OCI-LY1 (cell line): ENCODE measurements around the gene BRSK1.

Source experiments
- EZH2 ChIP-seq: fragments of 200-600 bp; sonication (generic), shearing (Covaris generic); IDR thresholded peaks from 2 replicates; pipeline ENCODE4 v1.8.0; 2017; ENCODE audit warnings: borderline replicate concordance, mixed run types, mild to moderate bottlenecking, antibody characterized with exemption, low read length, moderate library complexity, mixed read lengths
- TF ChIP-seq, protein P1 (sequence below): fragments of 200-600 bp; sonication (generic), shearing (Covaris generic); IDR thresholded peaks from 2 replicates; pipeline ENCODE4 v1.5.1; 2017; ENCODE audit warnings: mild to moderate bottlenecking, antibody characterized with exemption, low read length, moderate library complexity, mixed read lengths

DNA sequence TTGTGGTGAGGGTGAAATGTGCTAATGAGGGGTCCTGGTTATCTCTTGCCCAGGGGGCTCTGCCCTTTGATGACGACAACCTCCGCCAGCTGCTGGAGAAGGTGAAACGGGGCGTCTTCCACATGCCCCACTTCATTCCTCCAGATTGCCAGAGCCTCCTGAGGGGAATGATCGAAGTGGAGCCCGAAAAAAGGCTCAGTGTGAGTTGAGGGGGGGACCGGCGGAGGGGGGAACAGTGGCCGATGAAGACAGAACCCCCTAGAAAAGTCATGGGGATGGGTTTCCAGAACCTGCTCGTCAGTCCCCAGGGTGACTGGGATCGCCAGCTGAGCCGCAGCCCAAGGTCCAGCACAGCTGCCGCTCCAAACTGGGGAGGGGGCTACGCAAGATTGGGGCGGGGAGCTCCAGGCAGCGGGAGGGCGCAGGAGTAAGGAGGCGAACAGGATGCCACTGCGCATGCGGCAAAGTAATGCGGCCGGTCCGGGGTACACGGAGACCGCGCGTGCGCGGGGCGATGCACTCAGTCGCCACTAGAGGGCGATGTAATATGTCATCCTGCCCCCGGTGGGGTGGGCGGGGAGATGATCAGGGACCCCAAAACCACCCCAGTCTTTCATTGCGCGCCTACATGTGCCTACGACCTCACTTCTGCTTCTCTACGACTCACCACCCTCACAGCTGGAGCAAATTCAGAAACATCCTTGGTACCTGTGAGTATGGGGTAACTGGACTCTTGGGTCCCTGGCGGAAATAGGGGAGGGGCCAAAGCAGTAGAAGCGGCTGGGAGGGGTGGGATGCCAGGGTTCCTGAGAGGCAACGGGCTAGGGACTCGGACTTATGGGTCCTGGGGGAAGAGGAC lies 17.9 kb downstream of the BRSK1 start:
- TF ChIP-seq, protein P1, sequence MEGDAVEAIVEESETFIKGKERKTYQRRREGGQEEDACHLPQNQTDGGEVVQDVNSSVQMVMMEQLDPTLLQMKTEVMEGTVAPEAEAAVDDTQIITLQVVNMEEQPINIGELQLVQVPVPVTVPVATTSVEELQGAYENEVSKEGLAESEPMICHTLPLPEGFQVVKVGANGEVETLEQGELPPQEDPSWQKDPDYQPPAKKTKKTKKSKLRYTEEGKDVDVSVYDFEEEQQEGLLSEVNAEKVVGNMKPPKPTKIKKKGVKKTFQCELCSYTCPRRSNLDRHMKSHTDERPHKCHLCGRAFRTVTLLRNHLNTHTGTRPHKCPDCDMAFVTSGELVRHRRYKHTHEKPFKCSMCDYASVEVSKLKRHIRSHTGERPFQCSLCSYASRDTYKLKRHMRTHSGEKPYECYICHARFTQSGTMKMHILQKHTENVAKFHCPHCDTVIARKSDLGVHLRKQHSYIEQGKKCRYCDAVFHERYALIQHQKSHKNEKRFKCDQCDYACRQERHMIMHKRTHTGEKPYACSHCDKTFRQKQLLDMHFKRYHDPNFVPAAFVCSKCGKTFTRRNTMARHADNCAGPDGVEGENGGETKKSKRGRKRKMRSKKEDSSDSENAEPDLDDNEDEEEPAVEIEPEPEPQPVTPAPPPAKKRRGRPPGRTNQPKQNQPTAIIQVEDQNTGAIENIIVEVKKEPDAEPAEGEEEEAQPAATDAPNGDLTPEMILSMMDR: peak; percentile 94
- TF ChIP-seq EZH2: no peak
